Measurements from ENCODE around the gene GRID1.

GRCh38 chr10:85593226-85593772, 773.3 kb downstream of the GRID1 start:
- TF ChIP-seq POLR2A (IDR thresholded peaks at IDR 0.05): no peak
- no peak for TF ChIP-seq CTCF (IDR thresholded peaks at IDR 0.05)

All from breast epithelium (tissue), 3 donors.